Stimulated activated CD8-positive, alpha-beta memory T cell treated with anti-CD3 and anti-CD28 coated beads, Interleukin-12 subunit alpha, Interleukin-12 subunit beta, amount 100 ng/mL, for 24 hours (primary cell): Measurements from ENCODE around the gene UXS1.

Experiments
- DNase-seq: peaks from one replicate; pipeline ENCODE4 v3.0.0-alpha.2; 2020; ENCODE audit errors: extremely low read depth

Gene UXS1

GRCh38 chr2:106189325-106189724, 4.8 kb downstream of the UXS1 start:
- no peak for DNase-seq

- no peak for DNase-seq
Observed at GRCh38 chr2:106187273-106187891, 6.7 kb downstream of the UXS1 start.

- DNase-seq: no peak
Observed at GRCh38 chr2:106185475-106186184, 8.5 kb downstream of the UXS1 start.

GRCh38 chr2:106184857-106185256, 9.2 kb downstream of the UXS1 start:
- DNase-seq: no peak

- no peak for DNase-seq
Observed at GRCh38 chr2:106184394-106184793, 9.7 kb downstream of the UXS1 start.

- no peak for DNase-seq
Observed at GRCh38 chr2:106183101-106183696, 10.9 kb downstream of the UXS1 start.

GRCh38 chr2:106181064-106181463, 13.0 kb downstream of the UXS1 start:
- DNase-seq: no peak

GRCh38 chr2:106180602-106181001, 13.5 kb downstream of the UXS1 start:
- no peak for DNase-seq

GRCh38 chr2:106178716-106179115, 15.4 kb downstream of the UXS1 start:
- no peak for DNase-seq

GRCh38 chr2:106177581-106177980, 16.5 kb downstream of the UXS1 start:
- DNase-seq: no peak

GRCh38 chr2:106176446-106177099, 17.5 kb downstream of the UXS1 start:
- no peak for DNase-seq

GRCh38 chr2:106175086-106175850, 18.8 kb downstream of the UXS1 start:
- DNase-seq: no peak

GRCh38 chr2:106174056-106174455, 20.0 kb downstream of the UXS1 start:
- no peak for DNase-seq

- no peak for DNase-seq
Observed at GRCh38 chr2:106172649-106173048, 21.5 kb downstream of the UXS1 start.

GRCh38 chr2:106168657-106169056, 25.4 kb downstream of the UXS1 start:
- no peak for DNase-seq

GRCh38 chr2:106167067-106167466, 27.0 kb downstream of the UXS1 start:
- DNase-seq: no peak

- DNase-seq: no peak
Observed at GRCh38 chr2:106165561-106165960, 28.5 kb downstream of the UXS1 start.

- no peak for DNase-seq
Observed at GRCh38 chr2:106165029-106165428, 29.1 kb downstream of the UXS1 start.

GRCh38 chr2:106163948-106164545, 30.1 kb downstream of the UXS1 start:
- DNase-seq: no peak

- no peak for DNase-seq
Observed at GRCh38 chr2:106161938-106162820, 31.9 kb downstream of the UXS1 start.

- DNase-seq: no peak
Observed at GRCh38 chr2:106161341-106161740, 32.8 kb downstream of the UXS1 start.
